Jurkat, Clone E6-1 (cell line): Measurements from ENCODE around the gene ATP2C1. TPM values are rescaled to one million over a fixed set of nuclear protein-coding genes. Genes with fewer than 3 reads are reported as not detected.
A peak's percentile ranks its signal among the peaks of the same experiment; 100 is the strongest.
"Not testable (repeated sequence)": the region's sequence is repeated elsewhere in the genome, so short reads cannot be mapped to it uniquely, and the experiment has no call there.

Source experiments
- DNase-seq: peaks from one replicate; pipeline ENCODE4 v3.0.0-alpha.2; 2011; ENCODE audit warnings: low read depth, low spot score
- H3K4me3 ChIP-seq: 2 replicates; pipeline ENCODE4 v1.5.1; 2011; ENCODE audit warnings: mild to moderate bottlenecking, low read length, control low read depth, moderate library complexity
- polyA plus RNA-seq: library from polyadenylated mRNA; unstranded; fragments of >200 nt; gene quantifications from one replicate; pipeline ENCODE4 v1.2.1, GENCODE V29; 2012; ENCODE audit warnings: missing spikeins; ENCODE audit not compliant: insufficient read length, insufficient read depth

ATP2C1 gene
- polyA plus RNA-seq = 68.4 TPM

- DNase-seq = peak; percentile 80
- H3K4me3 ChIP-seq = peak within 1 kb of the TSS; percentile 87
These were observed at the start of gene ATP2C1 for GRCh38 chr3:130893376-130894129. ATP2C1 (plus strand) TSS chr3:130894084; CDS start chr3:130894770, 686 bp downstream.

GRCh38 chr3:130844462-130844861 lies 49.4 kb upstream of the ATP2C1 start:
- DNase-seq = no peak
- no peak overlapping the region for H3K4me3 ChIP-seq

- no peak overlapping the region for H3K4me3 ChIP-seq
- no peak for DNase-seq
These were observed 47.7 kb upstream of the ATP2C1 start for GRCh38 chr3:130846181-130846580.

- DNase-seq = peak; percentile 43
- H3K4me3 ChIP-seq = no peak overlapping the region
These were observed 44.8 kb upstream of the ATP2C1 start for GRCh38 chr3:130849091-130849552.

GRCh38 chr3:130850044-130850797 lies 43.7 kb upstream of the ATP2C1 start:
- peak overlapping the region; percentile 45 for H3K4me3 ChIP-seq
- peak; percentile 99 for DNase-seq

GRCh38 chr3:130850843-130851242 lies 43.0 kb upstream of the ATP2C1 start:
- no peak for DNase-seq
- peak overlapping the region; percentile 45 for H3K4me3 ChIP-seq

DNA sequence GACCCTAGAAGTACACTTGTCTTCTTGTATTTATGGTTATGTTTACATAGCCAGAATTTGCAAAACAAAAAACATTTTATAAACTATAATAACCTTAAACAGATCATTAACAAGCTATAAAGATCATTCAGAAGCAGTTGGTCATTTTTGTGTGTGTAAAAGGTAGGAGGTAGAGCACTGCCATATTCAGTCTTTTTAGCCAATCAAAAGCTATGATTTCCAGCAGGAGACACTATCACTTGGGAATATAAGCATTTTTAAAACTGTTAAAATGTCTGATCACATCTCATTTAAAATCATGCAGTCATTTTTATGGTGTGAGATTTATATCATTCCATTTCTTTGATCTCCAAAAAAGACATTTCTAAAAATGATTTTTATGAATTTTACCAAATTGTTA lies 42.6 kb upstream of the ATP2C1 start:
- H3K4me3 ChIP-seq = peak overlapping the region; percentile 45
- DNase-seq = no peak

DNA sequence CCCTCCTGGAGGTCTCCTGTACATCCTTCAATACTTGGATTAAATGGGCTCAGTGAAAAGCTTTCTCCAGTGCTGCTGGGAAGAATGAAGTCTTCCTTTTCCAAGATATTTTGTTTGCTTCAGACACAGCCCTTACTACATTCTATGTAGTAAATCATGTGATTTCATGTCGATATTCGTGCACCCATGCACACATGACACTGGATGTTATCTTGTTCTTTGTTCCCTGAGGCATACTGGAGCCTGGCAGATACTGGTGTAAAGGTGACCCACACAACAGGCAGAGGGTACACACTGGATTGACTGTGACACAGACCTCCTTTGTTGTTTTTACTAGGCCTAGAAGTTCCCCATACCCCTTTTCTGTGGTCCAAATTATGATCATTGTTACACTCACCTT lies 40.3 kb upstream of the ATP2C1 start:
- DNase-seq = no peak
- no peak overlapping the region for H3K4me3 ChIP-seq

GRCh38 chr3:130854208-130854864 lies 39.5 kb upstream of the ATP2C1 start:
- no peak for DNase-seq
- H3K4me3 ChIP-seq = no peak overlapping the region

DNA sequence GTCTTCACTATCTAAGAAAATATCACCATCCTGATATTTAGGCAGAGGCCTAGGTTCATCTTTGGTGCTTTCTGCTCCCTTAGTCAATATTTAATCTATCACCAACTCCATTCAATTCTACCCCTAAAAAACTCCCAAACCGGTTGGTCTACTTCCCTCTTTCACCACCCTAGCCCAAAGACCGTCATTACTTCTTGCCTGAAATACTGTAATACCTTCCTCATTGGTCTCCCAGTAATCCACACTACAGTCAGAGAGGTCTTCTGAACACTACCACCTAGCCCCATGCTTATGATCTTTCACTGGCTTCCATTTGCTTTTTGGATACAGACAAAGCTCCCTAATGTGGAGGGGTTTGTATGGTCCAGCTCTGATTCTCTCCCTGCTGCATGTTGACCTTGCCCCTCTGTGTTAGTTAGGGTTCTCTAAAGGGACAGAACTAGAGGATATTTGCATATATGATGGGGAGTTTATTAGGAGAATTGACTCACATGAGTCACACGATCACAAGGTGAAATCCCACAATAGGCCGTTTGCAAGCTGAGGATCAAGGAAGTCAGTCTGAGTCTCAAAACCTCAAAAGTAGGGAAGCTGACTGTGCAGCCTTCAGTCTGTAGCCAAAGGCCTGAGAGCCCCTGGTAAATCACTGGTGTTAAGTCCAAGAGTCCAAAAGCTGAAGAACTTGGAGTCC lies 36.4 kb upstream of the ATP2C1 start:
- no peak overlapping the region for H3K4me3 ChIP-seq
- no peak for DNase-seq

- DNase-seq, H3K4me3 ChIP-seq: not testable (repeated sequence)
These were observed 31.8 kb upstream of the ATP2C1 start for GRCh38 chr3:130862130-130862529.

DNA sequence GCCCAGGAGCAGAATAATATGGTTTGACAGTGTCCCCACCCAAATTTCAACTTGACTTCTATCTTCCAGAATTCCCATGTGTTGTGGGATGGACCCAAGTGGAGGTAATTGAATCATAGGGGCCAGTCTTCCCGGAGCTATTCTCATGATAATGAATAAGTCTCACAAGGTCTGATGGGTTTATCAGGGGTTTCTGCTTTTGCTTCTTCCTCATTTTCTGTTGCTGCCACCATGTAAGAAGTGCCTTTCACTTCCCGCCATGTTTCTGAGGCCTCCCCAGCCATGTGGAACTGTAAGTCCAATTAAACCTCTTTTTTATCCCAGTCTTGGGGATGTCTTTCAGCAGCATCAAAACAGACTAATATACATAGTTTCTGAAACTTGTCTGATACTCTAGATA lies 28.4 kb upstream of the ATP2C1 start:
- no peak overlapping the region for H3K4me3 ChIP-seq
- DNase-seq = no peak

DNA sequence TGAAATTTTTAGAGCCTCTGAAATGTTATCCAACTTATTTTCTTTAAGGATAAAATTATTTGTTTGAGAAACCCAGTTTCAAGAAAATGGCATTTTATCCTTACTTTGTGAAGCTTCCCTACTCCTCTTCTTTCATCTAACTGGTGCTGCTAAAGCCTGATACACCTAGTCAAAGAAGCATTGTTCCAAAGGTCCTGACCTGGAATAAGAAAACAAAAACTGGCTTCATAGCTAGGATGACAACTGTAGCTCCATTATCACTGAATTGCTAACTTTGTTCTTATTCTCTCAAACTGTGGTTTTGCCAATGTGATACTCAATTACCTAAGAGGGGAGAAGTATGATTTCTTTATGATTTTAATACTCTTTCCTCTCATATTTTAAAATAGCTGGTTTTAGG lies 27.6 kb upstream of the ATP2C1 start:
- DNase-seq = no peak
- H3K4me3 ChIP-seq = no peak overlapping the region

- no peak overlapping the region for H3K4me3 ChIP-seq
- DNase-seq = no peak
These were observed 23.5 kb upstream of the ATP2C1 start for GRCh38 chr3:130870423-130870822.

- H3K4me3 ChIP-seq = no peak overlapping the region
- DNase-seq = no peak
These were observed 17.3 kb upstream of the ATP2C1 start for GRCh38 chr3:130876594-130876993.

- DNase-seq = no peak
These were observed 15.4 kb upstream of the ATP2C1 start for GRCh38 chr3:130878464-130878863.

GRCh38 chr3:130889416-130889946 lies 4.4 kb upstream of the ATP2C1 start:
- no peak for DNase-seq
- no peak overlapping the region for H3K4me3 ChIP-seq

More at GRCh38 chr3:130878464-130878863, 15.4 kb upstream of the ATP2C1 start:
- H3K4me3 ChIP-seq = no peak overlapping the region

DNA sequence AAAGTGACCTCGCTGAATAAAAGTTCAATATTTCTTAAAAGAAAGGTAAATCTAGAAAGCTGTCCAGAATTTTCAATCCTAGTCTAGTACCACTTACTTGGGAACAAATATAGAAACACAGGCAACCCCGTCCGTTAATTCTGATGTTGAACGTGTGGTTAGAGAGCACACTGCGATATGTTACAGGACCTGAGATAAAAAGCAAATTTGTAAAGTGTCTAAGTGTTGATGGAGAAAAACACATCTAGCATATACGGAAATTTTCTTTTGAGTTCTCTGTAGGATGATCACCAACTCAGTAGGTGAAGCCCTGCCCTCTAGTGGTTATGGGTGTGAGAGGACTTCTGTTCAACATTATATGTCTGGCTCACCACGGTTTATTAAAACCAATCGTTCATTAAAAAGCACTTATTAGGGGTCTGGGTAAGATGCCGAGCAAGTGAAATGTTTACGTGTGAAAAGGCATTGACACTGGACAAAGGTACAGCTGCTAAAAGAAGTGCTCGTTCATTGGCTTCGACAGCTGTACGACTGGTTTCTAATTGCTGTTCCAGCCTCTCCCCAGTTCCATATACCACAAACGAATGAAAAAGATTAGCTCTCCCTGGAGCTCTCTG lies 1.0 kb upstream of the ATP2C1 start:
- peak overlapping the region; percentile 87 for H3K4me3 ChIP-seq
- peak; percentile 88 for DNase-seq
